ENCODE data around the gene C10orf53. TPM values are rescaled to one million over a fixed set of nuclear protein-coding genes. Genes with fewer than 3 reads are reported as not detected.

The C10orf53 gene
- total RNA-seq, 1 donor from 2014 or later = not detected

GRCh38 chr10:49698679-49699078, 19.2 kb downstream of the C10orf53 start:
- H2AFZ ChIP-seq (replicated peaks) = no peak overlapping the region
- no peaks in the 10 kb centered on the region for H3F3A ChIP-seq (ENCODE audit: low read depth)
- H3K27ac ChIP-seq = no peak overlapping the region
- Mint-ChIP-seq H3K4me1 (peaks cover 2% of the 10 kb centered on the region), H3K27me3 (ENCODE audit: insufficient read depth, low read depth) (peaks cover 9% of the 10 kb centered on the region), H3K9me3 (no peaks in the 10 kb centered on the region), H3K27ac (no peak overlapping the region), H3K36me3 (no peaks in the 10 kb centered on the region), H3K4me3 (no peak overlapping the region)
- H3K4me2 ChIP-seq = no peak overlapping the region
- no peak overlapping the region for H3K4me3 ChIP-seq
- H3K27me3 ChIP-seq = peaks cover 9% of the 10 kb centered on the region
- no peaks in the 10 kb centered on the region for H4K20me1 ChIP-seq (ENCODE audit: low read depth)
- H3K36me3 ChIP-seq = no peaks in the 10 kb centered on the region
- TF ChIP-seq CTCF (IDR thresholded peaks at IDR 0.05) (no peak), EZH2phosphoT487 (IDR thresholded peaks at IDR 0.05) (no peak), EZH2 (IDR thresholded peaks at IDR 0.05) (no peak)
- no peaks in the 10 kb centered on the region for H3K4me1 ChIP-seq
- H3K79me2 ChIP-seq (ENCODE audit: low read depth) = no peaks in the 10 kb centered on the region
- no peak overlapping the region for H3K9ac ChIP-seq
- no peaks in the 10 kb centered on the region for H3K9me3 ChIP-seq (ENCODE audit: low read depth)
- DNase-seq (ENCODE audit: low spot score) = no peak

GRCh38 chr10:49700211-49700610, 20.8 kb downstream of the C10orf53 start:
- H3K4me1 Mint-ChIP-seq = peaks cover 2% of the 10 kb centered on the region
- H3K9me3 Mint-ChIP-seq = peaks cover 5% of the 10 kb centered on the region
- no peaks in the 10 kb centered on the region for H3F3A ChIP-seq (ENCODE audit: low read depth)
- no peak overlapping the region for H3K27ac Mint-ChIP-seq
- peaks cover 9% of the 10 kb centered on the region for H3K27me3 Mint-ChIP-seq (ENCODE audit: insufficient read depth, low read depth)
- H3K4me3 Mint-ChIP-seq = no peak overlapping the region
- no peaks in the 10 kb centered on the region for H3K79me2 ChIP-seq (ENCODE audit: low read depth)
- TF ChIP-seq EZH2phosphoT487 (IDR thresholded peaks at IDR 0.05) (no peak), EZH2 (IDR thresholded peaks at IDR 0.05) (no peak), CTCF (IDR thresholded peaks at IDR 0.05) (no peak)
- H2AFZ ChIP-seq (replicated peaks) = no peak overlapping the region
- H3K4me3 ChIP-seq = no peak overlapping the region
- no peaks in the 10 kb centered on the region for H4K20me1 ChIP-seq (ENCODE audit: low read depth)
- no peaks in the 10 kb centered on the region for H3K36me3 ChIP-seq
- no peaks in the 10 kb centered on the region for H3K36me3 Mint-ChIP-seq
- no peak overlapping the region for H3K27ac ChIP-seq
- no peaks in the 10 kb centered on the region for H3K27me3 ChIP-seq
- H3K9ac ChIP-seq = no peak overlapping the region
- no peak overlapping the region for H3K4me2 ChIP-seq
- DNase-seq (ENCODE audit: low spot score) = no peak
- H3K4me1 ChIP-seq = no peaks in the 10 kb centered on the region
- peaks cover under 1% of the 10 kb centered on the region for H3K9me3 ChIP-seq (ENCODE audit: low read depth)

- H4K20me1 ChIP-seq (ENCODE audit: low read depth) = no peaks in the 10 kb centered on the region
- peak; percentile 55 for DNase-seq (ENCODE audit: low spot score)
- H3K9me3 ChIP-seq (ENCODE audit: low read depth) = peaks cover 8% of the 10 kb centered on the region
- no peaks in the 10 kb centered on the region for H3F3A ChIP-seq (ENCODE audit: low read depth)
- H3K27ac ChIP-seq = no peak overlapping the region
- H3K79me2 ChIP-seq (ENCODE audit: low read depth) = no peaks in the 10 kb centered on the region
- H3K36me3 ChIP-seq = no peaks in the 10 kb centered on the region
- peaks cover 10% of the 10 kb centered on the region for H3K27me3 Mint-ChIP-seq (ENCODE audit: insufficient read depth, low read depth)
- no peaks in the 10 kb centered on the region for H3K4me1 ChIP-seq
- H3K36me3 Mint-ChIP-seq = no peaks in the 10 kb centered on the region
- no peak overlapping the region for H3K4me3 ChIP-seq
- no peaks in the 10 kb centered on the region for H3K27me3 ChIP-seq
- H3K4me1 Mint-ChIP-seq = peaks cover 2% of the 10 kb centered on the region
- no peak overlapping the region for H3K9ac ChIP-seq
- no peak overlapping the region for H2AFZ ChIP-seq (replicated peaks)
- H3K27ac Mint-ChIP-seq = no peak overlapping the region
- no peak overlapping the region for H3K4me3 Mint-ChIP-seq
- H3K9me3 Mint-ChIP-seq = peaks cover 5% of the 10 kb centered on the region
- H3K4me2 ChIP-seq = no peak overlapping the region
- TF ChIP-seq CTCF (IDR thresholded peaks at IDR 0.05) (peak; percentile 28), EZH2phosphoT487 (IDR thresholded peaks at IDR 0.05) (no peak), EZH2 (IDR thresholded peaks at IDR 0.05) (no peak)
These were observed 21.5 kb downstream of the C10orf53 start for GRCh38 chr10:49700997-49701396.
